GM10847 (cell line): ENCODE measurements around the gene POU2F1.

Experiments used
- POLR2A ChIP-seq: IDR thresholded peaks from 2 replicates; pipeline ENCODE4 v1.6.1; 2011; ENCODE audit not compliant: insufficient read length; ENCODE audit errors: extremely low read depth

POU2F1 gene

GRCh38 chr1:167457936-167458584 lies 237.4 kb downstream of the POU2F1 start:
- no peak for TF ChIP-seq POLR2A

- no peak for TF ChIP-seq POLR2A
Observed at GRCh38 chr1:167460836-167461235, 240.2 kb downstream of the POU2F1 start.

- TF ChIP-seq POLR2A = no peak
Observed at GRCh38 chr1:167462341-167462740, 241.7 kb downstream of the POU2F1 start.

GRCh38 chr1:167463080-167463479 lies 242.4 kb downstream of the POU2F1 start:
- TF ChIP-seq POLR2A = no peak

DNA sequence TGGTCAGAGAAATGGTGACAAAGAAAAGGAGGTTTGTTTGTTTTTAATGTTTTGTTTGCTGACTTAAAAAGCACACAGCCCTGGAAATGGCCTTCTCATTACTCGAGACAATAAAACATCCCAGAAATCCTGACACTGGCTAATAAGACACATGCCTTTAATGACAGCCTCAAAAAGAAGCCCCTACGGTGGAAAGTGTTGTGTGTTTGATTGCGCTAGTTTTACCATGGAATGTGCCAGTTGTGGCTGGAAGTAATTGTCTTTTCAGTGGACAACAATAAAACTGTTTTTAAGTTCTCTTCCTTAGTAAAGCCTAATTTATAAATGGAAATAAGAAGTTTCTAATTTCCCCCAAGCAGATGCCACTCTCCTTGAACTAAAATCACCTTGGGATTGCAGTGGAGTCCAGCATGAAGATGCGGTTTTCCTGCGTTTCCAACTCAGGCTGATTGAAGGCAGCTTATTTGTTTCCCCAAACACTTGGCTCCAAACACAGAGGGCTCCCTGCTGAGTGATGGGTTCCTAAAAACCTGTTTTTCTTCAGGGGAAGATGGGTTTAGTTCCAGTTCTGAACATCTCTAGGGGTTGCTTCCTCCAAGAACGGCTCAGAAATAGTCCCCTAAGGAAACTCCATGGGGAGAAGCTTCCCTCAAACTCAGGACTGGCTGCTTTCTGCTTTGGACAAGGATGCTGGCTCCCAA lies 243.3 kb downstream of the POU2F1 start:
- TF ChIP-seq POLR2A = no peak

GRCh38 chr1:167465018-167465417 lies 244.3 kb downstream of the POU2F1 start:
- TF ChIP-seq POLR2A = no peak

GRCh38 chr1:167465743-167466142 lies 245.1 kb downstream of the POU2F1 start:
- no peak for TF ChIP-seq POLR2A

DNA sequence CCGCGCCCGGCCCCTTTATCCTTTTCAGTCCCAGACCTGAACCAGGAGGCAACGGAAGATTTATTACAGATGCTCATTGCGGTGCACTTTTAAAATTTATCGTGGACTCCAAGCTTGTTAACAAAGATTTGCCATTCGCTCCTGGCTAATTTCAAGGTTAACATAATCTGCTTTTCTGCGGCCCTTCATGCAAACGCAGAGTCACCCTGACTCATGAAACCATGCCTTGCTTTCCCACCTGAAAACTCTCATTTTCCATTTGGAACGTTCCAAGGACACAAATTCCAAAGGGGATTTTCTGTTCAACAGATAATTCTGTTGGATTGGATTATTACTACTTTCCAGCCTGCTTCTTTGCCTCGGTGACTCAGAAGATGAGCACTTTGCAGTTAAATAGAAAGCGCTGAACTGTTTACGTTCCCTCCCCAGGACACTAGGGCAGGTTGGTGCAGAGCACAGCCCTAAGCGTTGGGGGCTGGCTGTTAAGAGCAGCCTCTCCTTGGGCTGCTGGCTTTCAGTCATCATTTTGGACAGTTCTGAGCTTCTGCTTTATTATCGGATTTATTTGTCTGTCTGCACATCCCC lies 246.5 kb downstream of the POU2F1 start:
- no peak for TF ChIP-seq POLR2A

DNA sequence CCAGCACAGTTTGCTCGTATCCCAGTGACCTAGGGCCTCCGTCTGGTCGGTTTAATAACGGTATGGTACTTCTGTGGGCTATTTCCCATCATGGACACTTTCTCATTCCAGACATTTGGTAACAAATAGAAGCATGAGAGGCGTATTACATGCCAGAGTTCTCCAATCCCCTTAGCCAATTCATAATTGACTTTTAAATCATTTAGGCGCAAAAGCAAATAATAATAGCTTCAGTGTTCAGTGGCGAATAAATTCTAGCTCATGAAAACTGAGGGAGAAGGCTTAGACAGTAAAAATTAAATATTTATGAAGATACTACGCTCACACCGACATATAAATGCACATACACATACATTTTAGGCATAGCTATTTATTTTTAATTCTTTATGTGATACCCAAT lies 247.1 kb downstream of the POU2F1 start:
- no peak for TF ChIP-seq POLR2A

- TF ChIP-seq POLR2A = no peak
Observed at GRCh38 chr1:167469280-167469965, 248.7 kb downstream of the POU2F1 start.

DNA sequence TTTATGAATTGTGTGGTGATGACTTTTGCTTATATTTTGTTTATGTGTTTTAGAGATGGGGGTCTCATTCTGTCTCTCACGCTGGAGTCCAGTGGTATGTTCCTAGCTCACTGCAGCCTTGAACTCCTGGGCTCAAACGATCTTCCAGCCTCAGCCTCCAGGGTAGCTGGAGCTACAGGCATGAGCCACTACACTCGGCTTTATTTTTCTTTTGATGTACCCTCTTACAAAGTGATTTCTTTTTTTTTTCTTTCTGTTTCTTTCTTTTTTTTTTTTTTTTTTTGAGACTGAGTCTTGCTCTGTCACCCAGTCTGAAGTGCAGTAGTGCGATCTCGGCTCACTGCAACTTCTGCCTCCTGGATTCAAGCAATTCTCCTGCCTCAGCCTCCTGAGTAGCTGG lies 250.9 kb downstream of the POU2F1 start:
- no peak for TF ChIP-seq POLR2A

- no peak for TF ChIP-seq POLR2A
Observed at GRCh38 chr1:167472752-167473521, 252.3 kb downstream of the POU2F1 start.

DNA sequence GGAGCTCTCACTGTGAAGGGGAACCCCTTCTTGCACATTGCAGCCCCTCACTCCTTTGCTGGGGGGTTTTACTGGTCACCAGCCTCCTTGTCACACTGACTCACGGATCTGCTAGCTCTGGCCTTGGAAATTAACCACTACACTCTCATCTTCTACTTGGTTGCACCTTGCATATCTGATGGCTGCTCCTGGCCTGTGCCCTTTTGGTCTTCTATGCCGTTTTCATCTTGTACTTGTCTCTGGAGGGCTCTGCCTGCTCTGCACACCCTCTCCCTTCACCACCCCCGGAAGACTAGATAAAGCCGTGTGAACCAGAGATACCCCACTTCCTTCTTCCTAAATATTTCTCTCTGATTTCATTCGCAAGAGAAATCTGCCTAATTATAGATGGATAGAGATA lies 253.1 kb downstream of the POU2F1 start:
- TF ChIP-seq POLR2A = no peak

DNA sequence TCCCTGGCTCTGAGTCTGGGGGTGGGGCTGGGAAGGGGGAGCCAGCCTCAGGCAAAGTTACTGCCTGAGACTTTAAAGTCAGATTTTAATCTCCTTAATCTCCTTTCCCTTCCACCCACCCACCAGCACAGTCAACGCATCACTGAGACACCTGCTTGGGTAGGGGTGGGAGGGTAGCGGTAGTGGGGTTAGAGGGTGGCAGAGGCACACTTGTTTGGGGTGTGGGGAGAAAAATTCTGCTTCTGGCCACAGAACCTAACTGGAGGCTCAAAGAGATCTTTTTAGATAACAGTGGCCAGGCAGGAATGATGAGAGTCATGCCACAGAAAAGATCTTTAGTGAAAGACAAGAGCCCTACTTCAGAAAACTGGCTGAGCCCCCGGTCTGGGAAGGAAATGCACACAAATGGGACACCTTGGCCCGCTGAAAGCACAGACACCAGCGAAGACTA lies 253.5 kb downstream of the POU2F1 start:
- no peak for TF ChIP-seq POLR2A

DNA sequence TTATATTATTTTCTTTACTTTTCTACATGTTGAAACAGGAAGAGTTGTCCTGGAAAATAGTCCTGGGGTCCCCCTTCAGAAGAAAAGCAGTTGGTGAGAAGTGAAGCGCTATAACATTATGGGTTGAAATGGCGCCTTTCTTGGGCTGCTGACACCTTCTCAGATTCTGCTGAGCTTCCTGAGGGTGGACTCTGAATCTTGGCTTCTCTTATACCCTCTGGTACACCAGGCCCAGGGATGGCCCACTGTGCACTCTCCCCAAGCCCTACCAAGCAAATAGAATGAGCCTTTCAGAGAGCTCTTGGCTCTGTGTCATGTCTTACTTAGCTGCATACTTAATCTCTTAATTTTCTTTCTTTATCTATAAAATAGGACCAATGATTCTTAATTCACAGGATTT lies 255.4 kb downstream of the POU2F1 start:
- no peak for TF ChIP-seq POLR2A
